ENCODE data around the gene ABHD12. TPM values are rescaled to one million over a fixed set of nuclear protein-coding genes. Genes with fewer than 3 reads are reported as not detected.

The ABHD12 gene
- 51.3 and 51.6 TPM in 2 replicates for total RNA-seq
- long read RNA-seq, partial matches to known transcripts: 4 of 5 reads
- long read RNA-seq, other reads (novel, unspliced or antisense): 1 of 5 reads

DNA sequence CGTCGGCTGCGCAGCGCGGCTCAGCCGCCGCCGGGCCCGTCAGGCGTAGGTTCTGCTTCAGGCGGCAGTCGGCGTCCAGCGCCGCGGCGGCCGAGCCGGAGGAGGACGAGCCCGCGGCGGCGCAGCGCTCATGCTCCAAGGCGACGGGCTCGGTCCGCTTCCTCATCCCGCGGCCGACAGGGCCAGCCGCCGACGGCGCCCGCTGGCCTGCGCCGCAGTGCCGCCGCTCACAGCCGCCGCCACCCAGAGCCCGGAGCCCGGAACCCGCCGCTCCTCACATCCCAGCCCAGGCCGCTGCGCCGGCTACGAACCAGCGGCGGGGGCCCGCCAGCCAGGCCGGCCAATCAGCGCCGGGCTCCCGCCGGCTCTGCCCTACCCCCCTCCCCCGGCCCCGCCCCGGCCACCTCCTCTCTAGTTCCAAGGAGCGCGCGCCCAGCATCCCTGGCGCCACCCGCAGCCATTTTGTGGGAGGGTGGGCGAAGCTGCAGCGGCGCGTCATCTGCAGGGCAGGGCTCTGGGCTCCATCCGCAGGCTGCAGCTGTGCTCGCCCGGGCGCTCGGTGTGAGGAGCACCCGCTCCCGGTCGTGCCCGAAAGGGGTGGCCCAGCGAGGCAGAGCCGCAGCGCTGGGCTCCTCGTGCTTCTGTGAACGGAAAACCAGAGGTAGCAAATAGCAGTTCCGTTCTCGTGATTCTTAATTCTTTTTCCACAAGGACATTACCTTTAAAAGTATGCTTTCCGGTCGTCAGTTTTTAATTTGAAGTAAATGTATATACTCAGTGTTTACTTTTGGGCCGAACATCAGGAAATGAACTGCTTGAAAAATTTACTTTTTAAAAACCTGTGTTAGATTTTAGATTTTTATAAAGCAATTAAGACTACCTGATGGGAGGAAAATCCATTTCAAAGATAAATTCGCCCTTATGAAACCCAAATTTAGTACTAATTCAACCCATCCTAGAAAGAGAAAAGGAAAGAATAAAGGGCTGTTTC, at the start of gene ABHD12:
Gene ABHD12, minus strand, starts transcription at position 298 of the 991 bp plus-strand sequence. Its CDS starts 132 bp downstream, at position 166.
- TF ChIP-seq, protein P1, sequence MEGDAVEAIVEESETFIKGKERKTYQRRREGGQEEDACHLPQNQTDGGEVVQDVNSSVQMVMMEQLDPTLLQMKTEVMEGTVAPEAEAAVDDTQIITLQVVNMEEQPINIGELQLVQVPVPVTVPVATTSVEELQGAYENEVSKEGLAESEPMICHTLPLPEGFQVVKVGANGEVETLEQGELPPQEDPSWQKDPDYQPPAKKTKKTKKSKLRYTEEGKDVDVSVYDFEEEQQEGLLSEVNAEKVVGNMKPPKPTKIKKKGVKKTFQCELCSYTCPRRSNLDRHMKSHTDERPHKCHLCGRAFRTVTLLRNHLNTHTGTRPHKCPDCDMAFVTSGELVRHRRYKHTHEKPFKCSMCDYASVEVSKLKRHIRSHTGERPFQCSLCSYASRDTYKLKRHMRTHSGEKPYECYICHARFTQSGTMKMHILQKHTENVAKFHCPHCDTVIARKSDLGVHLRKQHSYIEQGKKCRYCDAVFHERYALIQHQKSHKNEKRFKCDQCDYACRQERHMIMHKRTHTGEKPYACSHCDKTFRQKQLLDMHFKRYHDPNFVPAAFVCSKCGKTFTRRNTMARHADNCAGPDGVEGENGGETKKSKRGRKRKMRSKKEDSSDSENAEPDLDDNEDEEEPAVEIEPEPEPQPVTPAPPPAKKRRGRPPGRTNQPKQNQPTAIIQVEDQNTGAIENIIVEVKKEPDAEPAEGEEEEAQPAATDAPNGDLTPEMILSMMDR (conservative IDR thresholded peaks at IDR 0.05): no peak
- Mint-ChIP-seq H3K27ac (ENCODE audit: unreplicated experiment) (peak within 1 kb of the TSS; percentile 93), H3K9me3 (no peaks in the 10 kb centered on the region), H3K27me3 (ENCODE audit: low read depth) (no peaks in the 10 kb centered on the region), H3K4me1 (peaks cover 29% of the 10 kb centered on the region), H3K4me3 (peak within 1 kb of the TSS; percentile 90), H3K36me3 (ENCODE audit: low read depth) (peaks cover 7% of the 10 kb centered on the region)
- DNase-seq (ENCODE audit: low read depth, low spot score): peak; percentile 89

DNA sequence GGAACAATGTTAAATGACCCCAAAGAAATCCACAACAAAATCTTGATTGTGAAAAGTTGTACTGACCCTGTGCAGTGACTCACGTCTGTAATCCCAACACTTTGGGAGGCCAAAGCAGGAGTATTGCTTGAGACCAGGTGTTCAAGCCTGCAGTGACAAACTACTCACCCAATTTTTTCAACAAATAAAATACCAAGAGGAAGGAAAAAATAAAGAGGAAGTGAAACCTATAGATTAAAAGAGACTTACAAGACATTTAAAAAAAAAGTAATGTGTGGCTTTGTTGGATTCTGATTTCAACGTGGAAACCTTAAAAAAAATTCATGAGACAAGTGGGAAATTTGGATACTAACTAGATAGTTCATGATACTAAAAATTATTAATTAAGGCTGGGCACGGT, 48.7 kb upstream of the ABHD12 start:
- TF ChIP-seq, protein P1 (conservative IDR thresholded peaks at IDR 0.05): no peak
- DNase-seq (ENCODE audit: low read depth, low spot score): no peak
- Mint-ChIP-seq H3K27me3 (ENCODE audit: low read depth) (no peaks in the 10 kb centered on the region), H3K36me3 (ENCODE audit: low read depth) (peaks cover 22% of the 10 kb centered on the region), H3K4me3 (no peak overlapping the region), H3K9me3 (no peaks in the 10 kb centered on the region), H3K27ac (ENCODE audit: unreplicated experiment) (no peak overlapping the region), H3K4me1 (no peaks in the 10 kb centered on the region)

DNA sequence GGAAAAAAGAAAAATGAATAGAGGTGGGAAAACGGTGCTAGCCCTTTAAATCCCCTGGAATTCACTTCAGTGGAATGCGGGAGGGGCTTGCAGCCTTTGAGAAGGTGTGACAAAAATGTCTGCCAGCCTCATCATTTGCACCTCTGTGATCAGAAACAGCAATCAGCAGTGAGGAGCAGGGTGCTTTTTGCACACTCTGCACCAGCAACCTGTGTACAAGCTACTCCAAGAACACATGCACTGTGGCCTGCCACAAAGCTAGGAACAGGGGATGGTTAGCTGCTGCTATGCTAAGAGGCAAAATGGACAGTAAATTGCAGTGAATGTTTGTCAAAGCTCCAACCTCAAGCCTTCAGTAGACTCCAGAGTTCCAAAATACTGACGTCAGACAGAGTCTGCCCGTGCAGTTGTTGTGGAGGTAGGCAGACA, 46.5 kb upstream of the ABHD12 start:
- Mint-ChIP-seq H3K4me3 (no peak overlapping the region), H3K4me1 (no peaks in the 10 kb centered on the region), H3K36me3 (ENCODE audit: low read depth) (peaks cover 25% of the 10 kb centered on the region), H3K27ac (ENCODE audit: unreplicated experiment) (no peak overlapping the region), H3K9me3 (no peaks in the 10 kb centered on the region), H3K27me3 (ENCODE audit: low read depth) (no peaks in the 10 kb centered on the region)
- TF ChIP-seq, protein P1 (conservative IDR thresholded peaks at IDR 0.05): no peak
- no peak for DNase-seq (ENCODE audit: low read depth, low spot score)

DNA sequence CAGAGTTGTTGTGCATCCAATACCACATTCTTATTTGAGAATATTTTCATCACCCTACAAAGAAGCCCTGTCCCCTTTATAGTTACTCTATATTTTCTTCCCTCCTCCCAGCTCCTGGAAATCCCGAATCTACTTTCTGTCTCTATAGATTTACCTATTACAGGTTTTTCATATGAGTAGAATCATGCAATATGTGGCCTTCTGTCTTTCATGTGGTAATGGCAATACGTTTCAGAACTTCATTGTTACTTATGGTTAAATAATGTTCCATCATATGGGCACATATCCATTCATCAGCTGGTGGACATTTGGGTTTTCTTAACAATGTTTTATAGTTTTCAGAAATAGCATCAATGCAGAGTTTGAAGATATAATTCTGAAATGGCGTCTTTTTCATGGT, 33.9 kb upstream of the ABHD12 start:
- H3K36me3 Mint-ChIP-seq (ENCODE audit: low read depth): peaks cover 31% of the 10 kb centered on the region
- no peaks in the 10 kb centered on the region for H3K27me3 Mint-ChIP-seq (ENCODE audit: low read depth)
- TF ChIP-seq, protein P1 (conservative IDR thresholded peaks at IDR 0.05): no peak
- DNase-seq (ENCODE audit: low read depth, low spot score): no peak
- H3K27ac Mint-ChIP-seq (ENCODE audit: unreplicated experiment): no peak overlapping the region
- no peak overlapping the region for H3K4me3 Mint-ChIP-seq
- no peaks in the 10 kb centered on the region for H3K4me1 Mint-ChIP-seq
- H3K9me3 Mint-ChIP-seq: peaks cover 2% of the 10 kb centered on the region

DNA sequence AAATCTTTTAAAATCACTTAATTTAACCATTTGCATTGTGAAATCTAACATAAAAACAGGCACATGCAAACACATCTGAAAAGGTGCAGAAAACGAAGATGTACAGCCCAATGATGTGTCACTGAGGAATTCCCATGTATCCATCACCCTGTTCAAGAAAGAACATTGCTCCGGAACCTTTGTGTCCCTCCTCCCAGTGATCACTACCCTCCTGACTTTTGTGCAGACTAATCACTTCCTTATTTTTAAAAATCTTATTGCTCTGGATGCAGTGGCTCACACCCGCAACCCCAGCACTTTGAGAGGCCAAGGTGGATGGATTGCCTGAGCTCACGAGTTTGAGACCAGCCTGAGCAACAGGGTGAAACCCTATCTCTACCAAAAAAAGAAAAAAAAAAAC, 31.4 kb upstream of the ABHD12 start:
- peaks cover 2% of the 10 kb centered on the region for H3K9me3 Mint-ChIP-seq
- H3K4me3 Mint-ChIP-seq: no peak overlapping the region
- H3K27me3 Mint-ChIP-seq (ENCODE audit: low read depth): no peaks in the 10 kb centered on the region
- H3K4me1 Mint-ChIP-seq: no peaks in the 10 kb centered on the region
- H3K36me3 Mint-ChIP-seq (ENCODE audit: low read depth): peaks cover 24% of the 10 kb centered on the region
- H3K27ac Mint-ChIP-seq (ENCODE audit: unreplicated experiment): no peak overlapping the region
- TF ChIP-seq, protein P1 (conservative IDR thresholded peaks at IDR 0.05): no peak
- DNase-seq (ENCODE audit: low read depth, low spot score): no peak
